AG04449 (cell line): ENCODE data around the gene KIF13A.
"Not testable (repeated sequence)": the region's sequence is repeated elsewhere in the genome, so short reads cannot be mapped to it uniquely, and the experiment has no call there.

Source experiments
- CTCF ChIA-PET: fragments of 350-600 bp; formaldehyde crosslinking; extraction: SDS; loops from one replicate; lab custom pipeline; 2021; ENCODE audit warnings: antibody characterized with exemption; lab: Yijun Ruan, JAX
- POLR2A ChIA-PET: fragments of 400-600, 350-600 bp; formaldehyde crosslinking; extraction: SDS; loops from one replicate; lab custom pipeline; 2020; ENCODE audit warnings: antibody characterized with exemption, inconsistent platforms; lab: Yijun Ruan, JAX
- DNase-seq: peaks from one replicate; pipeline ENCODE4 v3.0.0-alpha.2; 2010; ENCODE audit warnings: low read depth, low spot score
- H3K4me3 ChIP-seq: 2 replicates; pipeline ENCODE4 v1.5.1; 2011; ENCODE audit warnings: low read depth, mild to moderate bottlenecking, control low read depth, low read length
- TF ChIP-seq, protein P1 (sequence below): IDR thresholded peaks from one replicate; pipeline ENCODE4 v1.5.1; 2011; ENCODE audit warnings: mild to moderate bottlenecking, moderate library complexity, low read length, control low read depth, inconsistent platforms; ENCODE audit not compliant: insufficient read depth; ENCODE audit errors: missing control alignments

Gene KIF13A

DNA sequence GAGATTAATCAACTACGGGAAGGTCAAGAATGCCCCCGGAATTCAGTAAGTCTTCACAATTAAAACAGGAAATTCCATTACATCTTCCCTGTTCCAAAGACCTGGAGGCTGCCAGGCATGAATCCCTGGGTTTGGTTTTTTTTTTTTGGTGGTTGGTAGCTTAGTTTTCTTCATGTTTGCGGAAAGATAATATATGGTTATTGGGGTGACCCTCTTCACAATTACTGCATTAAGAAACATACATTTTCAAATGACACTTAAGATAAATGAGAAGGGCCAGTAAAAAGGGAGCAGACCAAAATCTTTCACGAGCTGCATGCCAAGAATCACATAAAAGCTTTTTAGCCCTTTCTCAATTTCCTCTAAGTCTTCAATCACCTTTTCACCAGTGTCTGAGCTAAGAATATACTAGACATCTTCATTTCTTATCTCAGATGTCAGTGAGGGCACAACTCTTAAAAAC lies 64.0 kb downstream of the KIF13A start:
- no peak overlapping the region for H3K4me3 ChIP-seq
- ChIA-PET CTCF (interaction anchor here (1.0 to 2.2 kb wide), 4 partner anchors 11 to 767 kb away, joined by 3 to 10 read pairs (median 6); partner anchors contain the start of gene NHLRC1), POLR2A (no interaction called here)
- DNase-seq = no peak
- TF ChIP-seq, protein P1, sequence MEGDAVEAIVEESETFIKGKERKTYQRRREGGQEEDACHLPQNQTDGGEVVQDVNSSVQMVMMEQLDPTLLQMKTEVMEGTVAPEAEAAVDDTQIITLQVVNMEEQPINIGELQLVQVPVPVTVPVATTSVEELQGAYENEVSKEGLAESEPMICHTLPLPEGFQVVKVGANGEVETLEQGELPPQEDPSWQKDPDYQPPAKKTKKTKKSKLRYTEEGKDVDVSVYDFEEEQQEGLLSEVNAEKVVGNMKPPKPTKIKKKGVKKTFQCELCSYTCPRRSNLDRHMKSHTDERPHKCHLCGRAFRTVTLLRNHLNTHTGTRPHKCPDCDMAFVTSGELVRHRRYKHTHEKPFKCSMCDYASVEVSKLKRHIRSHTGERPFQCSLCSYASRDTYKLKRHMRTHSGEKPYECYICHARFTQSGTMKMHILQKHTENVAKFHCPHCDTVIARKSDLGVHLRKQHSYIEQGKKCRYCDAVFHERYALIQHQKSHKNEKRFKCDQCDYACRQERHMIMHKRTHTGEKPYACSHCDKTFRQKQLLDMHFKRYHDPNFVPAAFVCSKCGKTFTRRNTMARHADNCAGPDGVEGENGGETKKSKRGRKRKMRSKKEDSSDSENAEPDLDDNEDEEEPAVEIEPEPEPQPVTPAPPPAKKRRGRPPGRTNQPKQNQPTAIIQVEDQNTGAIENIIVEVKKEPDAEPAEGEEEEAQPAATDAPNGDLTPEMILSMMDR = no peak

DNA sequence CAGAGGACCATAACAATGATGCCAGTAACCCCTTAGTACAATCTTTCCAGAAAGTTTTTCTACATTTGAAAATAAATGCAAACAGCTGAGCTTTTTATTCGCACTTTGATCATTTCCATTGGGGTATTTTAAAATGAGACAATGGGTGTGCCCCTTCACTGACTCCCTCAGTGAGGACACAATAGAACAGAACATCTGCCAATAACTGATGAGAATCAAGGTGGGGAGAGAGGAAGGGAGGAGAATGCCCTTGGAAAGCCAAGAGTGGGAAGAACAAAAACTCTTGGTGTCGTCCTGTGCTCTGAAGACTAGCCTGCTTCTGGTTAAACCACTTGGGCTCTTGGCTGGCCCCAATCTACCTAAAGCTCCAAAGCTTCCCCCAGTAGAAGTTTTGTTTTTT lies 66.0 kb downstream of the KIF13A start:
- CTCF ChIA-PET = interaction anchor here (0.8 to 1.0 kb wide), 3 partner anchors 10 to 202 kb away, joined by 3 read pairs; no protein-coding TSS in a partner anchor
- DNase-seq = no peak
- TF ChIP-seq, protein P1 = no peak
- POLR2A ChIA-PET = no interaction called here
- H3K4me3 ChIP-seq = no peak overlapping the region

DNA sequence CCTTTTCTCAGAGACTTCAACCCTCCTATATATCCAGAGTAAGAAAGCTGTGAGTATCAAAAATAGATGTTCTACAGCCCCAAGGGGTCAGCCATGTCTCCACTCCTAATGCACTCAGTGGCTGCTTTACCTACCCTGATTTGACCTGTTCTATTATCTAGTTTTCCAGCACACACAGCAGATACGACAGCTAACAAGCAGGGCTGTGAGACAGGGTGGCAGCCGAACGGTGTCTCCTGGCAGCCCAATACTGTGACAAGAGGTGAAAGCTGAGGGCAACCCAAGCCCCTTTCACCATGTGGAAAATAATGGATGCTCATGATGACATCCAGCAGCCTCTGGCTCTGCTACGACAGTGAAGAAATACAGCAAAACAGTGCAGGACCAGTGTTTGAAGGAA lies 67.9 kb downstream of the KIF13A start:
- TF ChIP-seq, protein P1 = no peak
- POLR2A ChIA-PET = no interaction called here
- DNase-seq = no peak
- H3K4me3 ChIP-seq = no peak overlapping the region
- CTCF ChIA-PET = no interaction called here

DNA sequence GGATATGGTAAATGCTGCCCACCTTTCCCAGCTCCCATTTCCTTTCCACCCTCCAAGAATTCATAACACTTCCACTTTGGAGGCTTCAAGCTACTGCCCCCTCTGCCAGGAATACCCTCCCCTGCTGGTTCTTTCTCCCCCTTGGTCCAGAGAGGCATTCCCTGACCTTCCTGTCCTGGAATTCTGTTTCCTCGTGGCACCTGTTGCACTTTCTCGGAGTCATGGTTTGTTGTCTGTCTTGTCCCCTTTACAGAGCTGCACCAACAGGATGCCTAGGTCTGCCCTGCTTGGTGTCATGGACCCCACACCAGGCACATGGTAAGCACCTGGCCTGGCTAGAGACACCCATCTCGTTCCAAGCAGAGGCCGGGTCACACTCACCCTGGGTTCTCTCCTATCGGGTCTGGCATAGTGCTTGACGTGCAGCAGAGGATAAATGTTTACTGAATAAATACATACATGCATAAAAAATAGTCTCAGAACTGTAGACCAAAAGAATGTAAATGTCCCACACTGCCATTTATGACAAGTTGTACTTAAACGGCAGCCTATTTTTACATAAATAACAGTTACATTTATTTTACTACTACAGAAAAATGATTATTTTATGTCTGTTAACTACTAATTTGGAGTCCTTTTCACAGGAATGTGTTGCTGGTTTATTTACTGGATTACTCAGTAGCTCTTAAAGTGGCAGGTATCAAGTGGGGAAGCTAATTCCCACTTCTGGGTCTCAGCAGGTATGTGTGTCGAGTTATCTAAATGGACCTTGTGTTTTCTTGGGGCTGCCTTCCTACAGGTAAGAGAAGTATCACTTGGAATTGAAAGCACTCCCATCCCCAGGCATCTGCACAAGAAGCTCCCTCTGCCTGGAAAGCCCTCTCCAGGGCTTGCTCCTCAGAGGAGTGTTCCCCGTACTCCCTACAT lies 69.3 kb downstream of the KIF13A start:
- CTCF ChIA-PET = interaction anchor here (1.0 kb wide), 1 partner anchor 101 kb away, joined by 3 read pairs; no protein-coding TSS in a partner anchor
- POLR2A ChIA-PET = no interaction called here
- DNase-seq = no peak
- TF ChIP-seq, protein P1 = no peak
- no peak overlapping the region for H3K4me3 ChIP-seq

DNA sequence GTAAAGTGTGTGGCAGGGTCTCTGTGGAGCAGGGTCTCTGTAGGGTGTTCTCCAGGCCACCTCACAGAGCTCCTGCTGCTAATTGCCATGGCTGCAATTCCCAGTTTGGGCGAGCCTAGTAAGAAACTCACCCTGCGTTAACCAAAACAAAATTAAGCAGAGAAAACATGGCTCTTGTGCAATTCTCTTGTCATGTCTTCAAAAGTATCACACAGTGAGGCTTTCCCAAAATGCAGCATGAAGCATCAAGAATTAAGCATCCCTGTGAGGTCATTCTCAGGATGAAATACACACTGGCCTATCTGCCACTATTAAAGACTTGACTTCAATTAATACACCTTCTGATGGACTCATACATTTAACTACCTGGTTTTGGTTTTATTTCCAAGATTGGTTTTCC lies 72.8 kb downstream of the KIF13A start:
- TF ChIP-seq, protein P1 = no peak
- ChIA-PET CTCF (interaction anchor here (0.7 to 2.2 kb wide), 2 partner anchors 10 to 98 kb away, joined by 3 to 6 read pairs; no protein-coding TSS in a partner anchor), POLR2A (no interaction called here)
- no peak for DNase-seq
- no peak overlapping the region for H3K4me3 ChIP-seq

DNA sequence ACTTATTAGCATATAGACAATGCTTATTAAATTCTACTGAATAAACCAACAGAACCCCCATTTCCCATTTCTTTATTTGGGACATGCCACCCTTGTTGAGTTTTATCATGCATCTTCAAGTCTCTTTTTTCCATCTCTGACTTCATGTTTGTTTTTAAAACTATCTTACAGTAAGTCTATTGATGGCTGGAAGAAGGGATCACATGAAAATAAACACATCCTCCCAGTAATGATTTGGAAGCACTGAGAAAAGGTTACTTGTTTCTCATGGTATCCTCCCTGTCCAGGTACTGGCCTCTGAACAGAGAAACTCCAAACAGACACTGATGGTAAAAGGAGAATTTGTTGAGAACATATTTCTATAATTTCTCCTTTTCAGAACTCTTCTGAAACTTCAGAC lies 74.9 kb downstream of the KIF13A start:
- no peak overlapping the region for H3K4me3 ChIP-seq
- ChIA-PET POLR2A (no interaction called here), CTCF (interaction anchor here (0.7 to 2.8 kb wide), 3 partner anchors 12 to 57 kb away, joined by 3 to 9 read pairs (median 3); no protein-coding TSS in a partner anchor)
- TF ChIP-seq, protein P1 = no peak
- DNase-seq = no peak

DNA sequence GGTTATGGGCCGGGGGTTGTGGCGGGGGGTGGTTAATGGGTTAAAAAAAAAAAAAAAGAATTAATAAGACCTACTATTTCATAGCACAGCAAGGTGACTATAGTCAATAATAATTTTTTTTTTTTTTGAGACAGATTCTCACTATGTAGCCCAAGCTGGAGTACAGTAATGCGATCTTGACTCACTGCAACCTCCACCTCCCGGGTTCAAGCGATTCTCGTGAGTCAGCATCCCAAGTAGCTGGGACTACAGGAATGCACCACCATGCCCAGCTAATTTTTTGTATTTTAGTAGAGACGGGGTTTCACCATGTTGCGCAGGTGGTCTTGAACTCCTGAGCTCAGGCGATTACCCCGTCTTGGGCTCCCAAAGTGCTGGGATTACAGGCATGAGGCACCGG lies 75.8 kb downstream of the KIF13A start:
- POLR2A ChIA-PET, H3K4me3 ChIP-seq, DNase-seq: not testable (repeated sequence)
- CTCF ChIA-PET = interaction anchor here (1.1 to 2.8 kb wide), 3 partner anchors 10 to 211 kb away, joined by 3 to 9 read pairs (median 3); partner anchors contain the start of gene NHLRC1
